ENCODE data around the gene BUD23.
"Not testable (repeated sequence)": the region's sequence is repeated elsewhere in the genome, so short reads cannot be mapped to it uniquely, and the experiment has no call there.

BUD23 gene

GRCh38 chr7:73699370-73700068 is 16.1 kb downstream of the BUD23 start:
- no peak for FAIRE-seq
- DNase-seq (ENCODE audit: insufficient read length, low spot score) = no peak

DNA sequence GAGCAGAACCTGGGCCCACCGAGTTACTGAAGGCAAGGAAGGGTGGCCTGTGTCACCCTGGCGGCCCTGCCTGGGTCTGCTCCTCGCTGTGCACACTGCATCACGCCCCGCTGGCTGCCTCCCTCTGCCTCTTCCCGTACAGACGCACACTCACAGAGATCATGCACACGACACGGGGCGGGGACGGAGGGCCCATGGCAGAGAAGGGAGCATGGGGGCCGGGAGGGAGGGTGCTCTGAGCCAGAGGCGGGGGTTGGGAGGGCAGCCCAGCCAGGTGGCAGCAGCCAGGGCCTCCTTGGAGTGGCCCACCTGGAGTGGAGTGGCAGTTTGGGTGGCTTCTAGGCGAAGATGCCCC is 16.6 kb downstream of the BUD23 start:
- no peak for DNase-seq (ENCODE audit: insufficient read length, low spot score)
- FAIRE-seq = no peak

DNA sequence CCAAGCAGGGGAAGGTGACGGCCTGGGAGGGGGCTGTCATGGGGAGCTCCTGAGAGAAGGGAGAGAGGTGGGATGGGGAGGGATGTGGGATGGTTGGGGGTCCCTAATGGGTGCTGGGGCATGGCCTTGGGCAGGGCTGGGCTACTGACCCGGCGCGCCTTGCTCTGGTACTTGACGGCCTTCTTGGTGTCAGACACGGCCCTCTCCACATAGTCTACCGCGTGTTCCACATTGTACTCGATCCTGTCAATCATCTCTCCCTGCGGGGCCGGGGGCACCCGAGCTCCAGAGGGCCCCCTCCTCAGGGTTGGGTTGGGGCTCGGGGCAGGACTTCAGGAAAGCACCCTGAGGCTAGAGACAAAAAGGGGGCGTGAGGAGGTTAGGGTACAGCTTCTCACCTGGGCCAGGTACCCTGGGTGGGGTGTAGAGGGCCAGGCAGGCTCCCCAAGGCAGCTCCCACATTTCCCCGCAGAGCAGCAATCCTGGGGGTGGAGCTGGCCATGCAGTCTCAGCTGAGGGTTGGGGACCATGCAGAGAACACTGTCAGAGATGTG is 17.3 kb downstream of the BUD23 start:
- DNase-seq (ENCODE audit: insufficient read length, low spot score) (no peak), FAIRE-seq (no peak)

DNA sequence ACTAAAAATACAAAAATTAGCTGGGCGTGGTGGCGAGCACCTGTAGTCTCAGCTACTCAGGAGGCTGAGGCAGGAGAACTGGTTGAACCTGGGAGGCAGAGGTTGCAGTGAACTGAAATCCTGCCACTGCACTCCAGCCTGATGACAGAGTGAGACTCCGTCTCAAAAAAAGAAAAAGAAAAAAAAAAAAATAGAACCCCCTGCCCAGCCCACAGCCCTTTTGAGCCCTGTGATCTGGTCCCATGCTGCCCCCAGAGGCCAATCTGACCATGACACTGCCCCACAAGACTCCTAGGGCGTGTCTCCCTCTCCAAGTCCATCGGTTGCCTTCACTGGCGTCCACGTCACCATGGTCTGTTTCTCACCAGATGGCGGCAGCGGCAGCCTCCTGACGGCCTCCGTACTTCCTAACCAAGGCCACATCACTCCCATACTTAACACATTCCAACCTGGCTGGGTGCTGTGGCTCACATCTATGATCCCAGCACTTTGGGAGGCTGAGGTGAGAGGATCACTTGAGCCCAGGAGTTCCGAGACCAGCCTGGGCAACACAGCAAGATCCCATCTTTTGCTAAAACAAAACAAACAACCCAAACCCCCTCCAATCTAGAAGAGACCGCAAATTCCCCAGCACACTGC is 18.1 kb downstream of the BUD23 start:
- DNase-seq (ENCODE audit: insufficient read length, low spot score) = no peak
- FAIRE-seq = no peak

DNA sequence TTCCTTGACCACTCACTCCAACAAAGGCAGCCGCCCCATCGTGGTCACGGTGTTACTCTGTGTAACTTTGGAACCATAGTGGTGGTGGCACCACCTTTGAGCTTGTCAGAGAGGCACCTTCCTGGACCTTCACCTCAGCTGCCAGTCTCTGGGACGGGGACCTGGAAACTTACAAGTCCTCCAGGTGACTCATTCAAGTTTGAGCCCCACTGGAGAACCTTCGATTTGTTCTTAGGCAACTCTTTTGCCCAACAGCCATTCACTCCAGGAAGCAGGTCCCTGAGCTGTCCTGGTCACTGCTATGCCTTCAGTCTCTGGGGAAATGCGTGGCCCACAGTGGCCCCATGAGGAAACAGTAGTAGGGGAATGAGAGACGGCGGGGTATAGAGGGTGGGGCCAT is 18.8 kb downstream of the BUD23 start:
- FAIRE-seq = no peak
- no peak for DNase-seq (ENCODE audit: insufficient read length, low spot score)

- FAIRE-seq (no peak), DNase-seq (ENCODE audit: insufficient read length, low spot score) (no peak)
Observed at GRCh38 chr7:73702665-73703064, 19.3 kb downstream of the BUD23 start.

DNA sequence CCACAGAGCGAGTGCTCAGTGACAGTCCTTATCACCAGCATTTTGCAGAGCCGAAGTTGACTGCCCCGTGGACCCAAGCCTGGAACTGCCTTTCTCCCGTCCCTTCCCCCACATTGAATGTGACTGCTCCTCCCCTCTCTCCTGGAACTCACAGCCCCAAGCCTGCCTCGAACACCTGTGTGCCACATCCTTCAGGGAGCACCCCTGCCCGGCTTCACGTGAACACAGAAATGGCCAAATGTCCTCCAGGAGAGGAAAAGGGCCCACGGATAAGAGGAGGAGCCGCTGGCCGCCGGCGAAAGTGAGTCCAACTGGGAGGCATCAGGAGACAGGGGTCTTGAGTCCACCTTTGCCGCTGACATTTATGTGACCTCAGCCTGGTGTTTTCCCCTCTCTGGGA is 19.8 kb downstream of the BUD23 start:
- DNase-seq (ENCODE audit: insufficient read length, low spot score) (no peak), FAIRE-seq (no peak)

DNA sequence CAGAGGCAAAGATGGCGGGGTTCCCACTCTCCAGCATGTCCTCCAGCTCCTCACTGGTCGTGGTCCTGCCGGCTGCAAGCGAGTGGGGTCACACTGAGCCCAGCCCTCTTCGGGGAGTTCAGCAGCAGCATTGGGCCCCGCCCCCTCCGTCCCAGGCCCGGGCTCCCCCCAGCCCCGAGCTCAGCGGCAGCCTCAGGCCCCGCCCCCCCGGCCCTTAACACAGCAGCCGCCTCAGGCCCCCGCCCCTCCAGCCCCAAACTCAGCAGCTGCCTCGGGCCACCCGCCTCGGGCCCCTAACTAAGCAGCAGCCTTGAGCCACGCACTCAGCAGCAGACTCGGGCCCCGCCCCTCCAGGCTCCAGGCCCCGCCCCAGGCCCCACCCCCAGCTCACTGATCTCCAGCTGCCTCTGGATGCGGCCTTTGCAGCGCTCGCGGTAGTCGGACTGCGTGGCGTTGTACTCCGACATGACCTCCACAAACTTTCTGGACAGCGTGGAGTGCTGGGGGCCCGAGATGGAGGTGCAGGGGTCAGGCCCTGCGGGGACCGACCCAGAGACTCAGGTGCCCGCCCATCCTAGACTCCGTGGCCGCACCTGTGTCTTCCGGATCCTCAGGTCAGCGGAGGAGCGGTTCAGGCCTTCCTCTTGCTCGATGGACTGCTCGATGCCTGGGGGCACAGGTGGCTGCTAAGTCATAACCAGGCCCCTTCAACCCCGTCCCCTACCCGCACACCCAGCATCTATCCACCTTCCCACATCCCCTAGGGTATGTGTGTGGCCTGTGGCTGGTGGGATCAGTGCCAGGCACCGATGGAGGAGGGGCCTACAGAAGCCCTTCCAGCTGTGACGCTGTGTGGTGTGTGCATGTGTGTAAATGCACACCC is 20.6 kb downstream of the BUD23 start:
- FAIRE-seq = no peak
- no peak for DNase-seq (ENCODE audit: insufficient read length, low spot score)

DNA sequence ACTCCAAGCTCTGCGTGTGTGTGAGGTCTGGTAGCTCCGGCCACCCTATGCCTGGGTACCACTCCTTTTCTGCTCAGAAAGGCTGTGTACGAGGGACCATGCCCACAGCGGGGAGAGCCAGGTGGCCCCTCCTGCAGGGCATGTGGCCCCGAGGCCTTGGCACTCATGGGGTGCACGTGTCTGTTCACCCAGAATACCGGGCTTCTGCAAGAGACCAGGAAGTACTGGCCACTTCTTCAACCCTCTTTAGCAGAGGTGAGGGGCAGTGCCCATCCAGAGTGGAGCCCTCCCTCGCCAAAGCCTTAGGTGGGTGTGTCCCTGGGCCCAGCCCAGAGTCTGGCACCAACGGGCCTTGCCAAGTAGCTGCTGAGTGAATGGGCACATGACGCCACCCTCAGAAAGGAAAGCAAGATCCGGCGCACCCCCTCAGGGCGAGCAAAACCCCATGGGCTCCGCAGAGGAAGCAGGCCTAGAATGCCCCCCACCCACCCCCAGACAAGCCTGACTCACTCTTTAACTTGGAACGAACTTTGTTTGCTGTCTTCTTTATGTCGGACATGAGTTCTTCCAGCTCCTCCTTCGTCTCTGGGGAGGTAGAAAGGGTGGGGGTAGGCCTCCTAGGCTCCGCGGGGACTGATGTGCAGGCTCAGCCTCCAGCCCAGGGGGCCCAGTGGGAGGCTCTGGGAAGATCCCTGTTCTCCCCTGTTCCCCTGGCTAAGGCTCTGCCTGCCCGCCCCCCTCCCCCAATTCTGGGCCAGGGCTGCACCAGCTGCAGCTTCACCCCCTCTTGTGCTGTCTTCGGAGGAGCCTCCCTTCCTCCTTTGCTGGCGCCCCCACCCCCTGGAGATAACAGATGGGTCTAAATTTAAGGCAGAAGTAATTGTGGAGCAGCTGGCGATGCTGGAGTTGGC is 21.5 kb downstream of the BUD23 start:
- FAIRE-seq = no peak
- DNase-seq (ENCODE audit: insufficient read length, low spot score) = no peak

DNA sequence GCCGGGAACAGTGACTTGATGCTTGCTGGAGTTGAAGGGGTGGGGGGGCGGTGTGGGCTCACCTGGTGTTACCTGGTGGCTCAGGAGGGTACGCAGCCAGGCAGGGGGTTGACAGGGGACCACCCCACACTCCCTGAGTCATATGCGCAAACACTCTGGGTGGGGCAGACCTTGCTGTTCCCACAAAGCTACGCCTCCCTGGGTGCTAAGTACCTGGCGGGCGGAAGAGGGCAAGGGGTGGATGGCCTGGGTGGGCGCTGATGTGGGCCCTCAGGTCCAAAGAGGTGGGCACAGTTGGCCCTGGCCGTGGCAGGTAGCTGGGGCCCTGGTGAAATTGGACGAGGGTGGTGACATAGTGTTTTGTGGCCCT is 22.1 kb downstream of the BUD23 start:
- DNase-seq (ENCODE audit: insufficient read length, low spot score) (no peak), FAIRE-seq (no peak)

DNA sequence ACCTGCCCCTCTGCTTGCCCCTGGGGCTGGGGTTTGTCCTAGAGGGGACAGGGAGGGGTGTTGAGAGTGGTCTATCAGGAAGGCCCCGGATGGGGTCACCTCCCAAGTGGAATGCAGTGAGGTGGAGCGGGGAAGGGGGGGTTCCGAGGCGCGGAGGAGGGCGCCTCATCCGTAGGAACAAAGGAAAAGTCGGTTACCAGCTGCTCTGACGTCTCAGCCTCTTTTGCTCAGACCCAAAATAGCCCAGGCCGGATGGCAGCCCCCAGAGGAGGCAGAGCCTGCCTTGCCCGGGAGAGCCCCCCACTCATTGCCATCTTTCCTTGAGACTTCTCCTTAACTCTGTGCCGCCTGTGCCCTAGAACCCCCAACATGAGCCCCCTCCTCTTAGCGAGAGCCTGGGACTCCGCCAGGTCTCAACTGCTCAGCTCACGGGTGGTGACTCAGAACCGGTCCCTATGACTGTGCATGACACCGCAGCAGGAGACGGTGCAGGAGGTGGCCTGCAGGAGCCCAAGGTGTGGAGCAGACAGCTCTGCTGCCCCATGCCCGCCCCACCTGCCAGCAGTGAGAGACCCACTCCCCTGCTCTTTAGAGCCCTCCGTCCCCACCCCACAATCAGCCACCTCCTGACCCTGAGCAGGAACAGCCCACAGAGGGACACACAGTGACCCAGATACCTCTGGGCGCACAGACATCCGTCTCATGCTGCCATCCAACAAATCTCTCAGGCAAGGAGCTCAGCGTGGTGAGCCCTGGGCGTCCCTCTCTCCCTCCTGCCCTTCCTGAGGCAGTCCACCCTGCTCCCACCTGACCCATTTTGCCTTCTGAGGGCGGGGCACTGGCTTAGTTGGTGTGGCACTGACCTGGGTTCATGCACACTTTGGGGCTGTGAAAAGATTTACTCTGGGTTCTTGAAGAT is 23.0 kb downstream of the BUD23 start:
- DNase-seq (ENCODE audit: insufficient read length, low spot score) = no peak
- no peak for FAIRE-seq

DNA sequence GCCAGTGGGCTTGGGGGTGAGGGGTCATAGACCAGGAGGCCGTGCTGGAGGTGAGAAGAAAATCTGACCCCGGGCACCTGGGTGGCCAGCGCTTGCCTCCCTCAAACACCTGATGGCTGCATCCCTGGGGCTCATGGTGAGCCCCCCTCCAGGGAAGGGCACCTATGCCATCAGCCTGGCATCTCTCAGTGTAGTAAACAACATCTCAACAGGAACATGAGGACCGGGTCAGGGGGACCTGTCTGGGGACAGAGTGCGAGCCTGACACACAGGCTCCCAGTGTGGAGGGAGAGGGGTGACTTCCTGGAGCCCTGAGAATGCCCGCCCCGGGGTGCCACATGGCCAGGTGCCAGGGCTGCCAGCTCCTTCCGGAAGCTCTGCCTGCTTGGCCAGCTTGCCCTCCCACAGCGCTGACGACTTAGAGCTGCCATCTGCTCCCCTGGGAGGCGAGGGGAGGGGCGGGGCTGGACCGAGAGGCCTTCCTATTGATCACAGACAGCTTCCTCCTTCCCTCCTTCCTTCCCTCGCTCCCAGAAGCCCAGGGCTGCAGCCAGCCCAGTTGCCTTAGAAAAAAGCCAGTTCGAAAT is 23.7 kb downstream of the BUD23 start:
- FAIRE-seq (no peak), DNase-seq (ENCODE audit: insufficient read length, low spot score) (no peak)

- FAIRE-seq (no peak), DNase-seq (ENCODE audit: insufficient read length, low spot score) (no peak)
Observed at GRCh38 chr7:73708961-73709549, 25.7 kb downstream of the BUD23 start.

DNA sequence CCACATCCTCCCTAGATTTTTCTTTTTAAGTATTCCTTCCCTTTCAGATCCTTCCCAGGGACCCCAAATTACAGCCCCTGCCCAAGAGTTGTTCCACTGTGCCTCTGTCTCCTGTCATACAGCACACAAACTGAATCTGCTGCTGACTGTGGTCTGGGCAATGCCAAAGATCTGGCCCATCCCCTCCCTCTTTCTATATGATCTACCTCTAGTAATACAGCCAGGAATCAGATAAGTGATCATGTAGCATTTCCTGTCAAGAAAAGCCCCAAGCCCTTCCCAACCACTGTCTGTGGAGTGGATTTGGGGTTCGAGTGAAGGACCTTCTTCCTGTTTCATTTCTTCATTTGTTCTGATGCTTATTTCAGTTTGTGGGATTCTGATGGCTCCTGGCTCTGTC is 29.4 kb downstream of the BUD23 start:
- FAIRE-seq (no peak), DNase-seq (ENCODE audit: insufficient read length, low spot score) (no peak)

- FAIRE-seq; DNase-seq (ENCODE audit: insufficient read length, low spot score): not testable (repeated sequence)
Observed at GRCh38 chr7:73713319-73713718, 29.9 kb downstream of the BUD23 start.

- no peak for DNase-seq (ENCODE audit: insufficient read length, low spot score)
- FAIRE-seq = no peak
Observed at GRCh38 chr7:73715648-73716317, 32.4 kb downstream of the BUD23 start.

DNA sequence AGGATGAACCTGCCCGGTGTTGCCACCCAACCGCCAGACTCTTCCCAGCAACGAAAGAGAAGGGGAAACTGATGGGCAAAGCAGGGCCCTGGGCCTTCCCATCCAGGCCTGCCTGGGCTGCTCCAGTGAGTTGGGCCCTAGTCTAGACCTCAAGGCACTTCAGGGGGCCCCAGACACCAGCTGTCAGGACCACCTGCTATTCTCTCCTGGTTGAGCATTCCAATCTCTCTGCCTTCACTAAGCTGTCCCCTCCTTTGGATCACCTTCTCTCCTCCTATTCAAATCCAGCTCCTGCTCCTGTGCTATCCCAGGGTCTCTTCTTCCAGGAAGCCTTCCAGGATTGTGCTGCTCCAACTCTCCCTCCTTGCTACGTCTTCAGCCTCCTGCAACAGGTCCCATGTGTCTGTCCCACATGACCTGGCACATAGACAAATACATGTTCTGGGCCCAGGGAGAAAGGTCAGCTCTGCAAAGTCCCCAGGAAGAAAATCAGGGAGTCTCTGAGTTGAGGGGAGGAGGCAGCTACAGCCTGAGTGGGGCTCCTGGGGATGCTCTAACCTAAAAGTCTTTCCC is 33.0 kb downstream of the BUD23 start:
- DNase-seq (ENCODE audit: insufficient read length, low spot score) (no peak), FAIRE-seq (no peak)
